ENCODE measurements around the gene ASXL1. TPM values are rescaled to one million over a fixed set of nuclear protein-coding genes. Genes with fewer than 3 reads are reported as not detected.

Gene ASXL1
- total and polyA plus RNA-seq, 2 donors (not counting 1 experiment from before 2014, with no cell fraction given), result 93.0 to 180 TPM

- Histone ChIP-seq H3K9me3 (ENCODE audit: control extremely low read depth in 1 of 3, control insufficient read depth in 2 of 3, insufficient read depth in 1 of 3, low read length in 2 of 3) (no peaks in the 10 kb centered on the region), H2AFZ (ENCODE audit: insufficient read depth, low read depth, low read length, poor library complexity, severe bottlenecking) (no peak overlapping the region), H4K20me1 (ENCODE audit: control insufficient read depth, insufficient read depth, low read length, poor library complexity, severe bottlenecking) (no peaks in the 10 kb centered on the region), H3K4me2 (replicated peaks; ENCODE audit: low read depth, low read length, poor library complexity, severe bottlenecking) (no peak overlapping the region), H3K27ac (ENCODE audit: low read length in 2 of 2) (no peak overlapping the region), H3K79me2 (ENCODE audit: control insufficient read depth, insufficient read depth, low read length) (peaks cover under 1% of the 10 kb centered on the region), H3K27me3 (replicated peaks in 1 of 4; ENCODE audit: control extremely low read depth in 1 of 4, control insufficient read depth in 3 of 4, insufficient read depth in 4 of 4, low read length in 3 of 4) (no peaks in the 10 kb centered on the region), H3K4me1 (ENCODE audit: control insufficient read depth in 2 of 2, insufficient read depth in 2 of 2, low read length in 2 of 2) (peaks cover 4 to 15% of the 10 kb centered on the region in 2 donors), H3K36me3 (replicated peaks in 1 of 2; ENCODE audit: control extremely low read depth in 1 of 2, control insufficient read depth in 1 of 2, extremely low read depth in 1 of 2, insufficient read depth in 2 of 2, low read length in 1 of 2) (no peaks in the 10 kb centered on the region), H3K4me3 (ENCODE audit: control extremely low read depth in 1 of 5, extremely low read depth in 1 of 5, insufficient read depth in 1 of 5, low read depth in 2 of 5, low read length in 4 of 5) (no peak overlapping the region), H3K9ac (ENCODE audit: low read length) (no peak overlapping the region)
- peaks cover 12% of the 10 kb centered on the region for H3K4me1 Mint-ChIP-seq
- ChIA-PET POLR2A (no interaction called here), CTCF (no interaction called here)
- no peak overlapping the region for H3K27ac Mint-ChIP-seq
- no peak overlapping the region for H3K4me3 Mint-ChIP-seq
- intact Hi-C loops (cut with micrococcal nuclease), result no loop called here
- 96% methylated on average over 16 of the region's 20 CpGs for WGBS (ENCODE audit: insufficient coverage)
- H3K9me3 Mint-ChIP-seq (ENCODE audit: insufficient read depth), result no peaks in the 10 kb centered on the region
- H3K27me3 Mint-ChIP-seq, result no peaks in the 10 kb centered on the region
- ATAC-seq (ENCODE audit: low read depth), result no peak
- DNase-seq, result no peak
- TF ChIP-seq EZH2 (IDR thresholded peaks at IDR 0.05; ENCODE audit: borderline replicate concordance, insufficient read depth, low read depth, low read length, poor library complexity, severe bottlenecking) (no peak), CTCF (IDR thresholded peaks at IDR 0.05) (no peak)
Measured at GRCh38 chr20:32464401-32465091, 106.4 kb downstream of the ASXL1 start.

GRCh38 chr20:32465092-32465900, 107.2 kb downstream of the ASXL1 start:
- Mint-ChIP-seq H3K4me1 (peaks cover 16% of the 10 kb centered on the region), H3K27me3 (no peaks in the 10 kb centered on the region), H3K27ac (no peak overlapping the region), H3K9me3 (ENCODE audit: insufficient read depth) (no peaks in the 10 kb centered on the region), H3K4me3 (no peak overlapping the region)
- Histone ChIP-seq H3K79me2 (ENCODE audit: control insufficient read depth, insufficient read depth, low read length) (peaks cover 6% of the 10 kb centered on the region), H3K27me3 (replicated peaks in 1 of 4; ENCODE audit: control extremely low read depth in 1 of 4, control insufficient read depth in 3 of 4, insufficient read depth in 4 of 4, low read length in 3 of 4) (no peaks in the 10 kb centered on the region), H3K4me2 (replicated peaks; ENCODE audit: low read depth, low read length, poor library complexity, severe bottlenecking) (no peak overlapping the region), H3K27ac (ENCODE audit: low read length in 2 of 2) (no peak overlapping the region), H3K9me3 (ENCODE audit: control extremely low read depth in 1 of 3, control insufficient read depth in 2 of 3, insufficient read depth in 1 of 3, low read length in 2 of 3) (peaks cover 0 to 3% (median 0%) of the 10 kb centered on the region in 3 donors), H3K9ac (ENCODE audit: low read length) (no peak overlapping the region), H3K4me1 (ENCODE audit: control insufficient read depth in 2 of 2, insufficient read depth in 2 of 2, low read length in 2 of 2) (peaks cover 4 to 21% of the 10 kb centered on the region in 2 donors), H3K4me3 (ENCODE audit: control extremely low read depth in 1 of 5, extremely low read depth in 1 of 5, insufficient read depth in 1 of 5, low read depth in 2 of 5, low read length in 4 of 5) (no peak overlapping the region), H2AFZ (ENCODE audit: insufficient read depth, low read depth, low read length, poor library complexity, severe bottlenecking) (no peak overlapping the region), H3K36me3 (replicated peaks in 1 of 2; ENCODE audit: control extremely low read depth in 1 of 2, control insufficient read depth in 1 of 2, extremely low read depth in 1 of 2, insufficient read depth in 2 of 2, low read length in 1 of 2) (no peaks in the 10 kb centered on the region), H4K20me1 (ENCODE audit: control insufficient read depth, insufficient read depth, low read length, poor library complexity, severe bottlenecking) (no peaks in the 10 kb centered on the region)
- intact Hi-C loops (cut with micrococcal nuclease), result no loop called here
- 96% methylated on average over 20 of the region's 24 CpGs for WGBS (ENCODE audit: insufficient coverage)
- CTCF ChIA-PET, result interaction anchor here (1.9 kb wide), 1 partner anchor 10 kb away, joined by 4 read pairs; no protein-coding TSS in a partner anchor
- ATAC-seq (ENCODE audit: low read depth) (no peak), DNase-seq (no peak)
- POLR2A ChIA-PET, result no interaction called here
- TF ChIP-seq CTCF (IDR thresholded peaks at IDR 0.05), result no peak
- TF ChIP-seq EZH2 (IDR thresholded peaks at IDR 0.05; ENCODE audit: borderline replicate concordance, insufficient read depth, low read depth, low read length, poor library complexity, severe bottlenecking), result no peak
